Measurements from ENCODE around the gene SDK1.
A peak's percentile ranks its signal among the peaks of the same experiment; 100 is the strongest.

SDK1 gene

GRCh38 chr7:3969286-3969685, 668.2 kb downstream of the SDK1 start:
- DNase-seq, result no peak

- DNase-seq, result no peak
These were observed 670.3 kb downstream of the SDK1 start for GRCh38 chr7:3971323-3971722.

GRCh38 chr7:3973264-3973663, 672.2 kb downstream of the SDK1 start:
- DNase-seq, result no peak

GRCh38 chr7:3974329-3974728, 673.3 kb downstream of the SDK1 start:
- DNase-seq, result no peak

GRCh38 chr7:3975371-3975770, 674.3 kb downstream of the SDK1 start:
- DNase-seq, result no peak

DNA sequence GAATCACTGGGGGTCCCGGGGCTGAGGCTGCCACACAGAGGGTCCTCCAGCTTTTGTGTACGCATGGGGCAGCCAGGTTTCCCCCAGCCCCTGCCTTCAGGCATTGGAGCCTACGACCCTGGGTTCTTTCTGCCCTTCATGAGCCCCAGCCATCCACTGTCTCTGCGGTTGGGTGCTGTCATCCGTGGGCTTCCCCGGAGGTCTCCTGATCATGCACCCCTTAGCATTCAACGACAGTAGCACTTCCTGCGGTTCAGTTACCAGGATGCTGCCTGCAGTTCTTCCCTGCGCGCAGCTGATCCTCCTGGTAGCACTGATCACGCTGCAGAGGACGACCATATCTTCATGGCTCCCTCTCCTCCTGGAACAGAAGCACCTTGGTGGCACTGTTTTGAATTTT, 676.3 kb downstream of the SDK1 start:
- no peak for DNase-seq

DNA sequence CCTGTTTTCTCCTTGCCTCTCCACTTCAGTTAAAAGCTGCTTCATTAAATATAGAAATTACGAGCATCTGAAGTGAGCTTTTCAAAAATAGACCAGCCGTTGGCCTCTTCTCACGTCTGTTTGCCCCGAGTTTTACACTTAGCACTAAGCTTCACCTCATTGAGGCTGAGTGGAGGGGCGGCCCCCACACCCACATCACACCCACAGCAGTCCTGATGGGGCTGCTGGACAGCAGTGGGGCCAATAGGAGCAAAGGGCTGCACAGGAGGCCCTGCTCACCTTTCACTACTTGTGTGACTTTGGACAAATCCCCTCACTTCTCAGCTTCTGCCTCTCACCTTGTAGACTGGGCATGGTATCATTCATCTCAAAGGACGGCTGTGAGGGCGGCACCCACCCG, 677.8 kb downstream of the SDK1 start:
- no peak for DNase-seq

GRCh38 chr7:3979611-3980299, 678.7 kb downstream of the SDK1 start:
- DNase-seq, result no peak

GRCh38 chr7:3980300-3980643, 679.2 kb downstream of the SDK1 start:
- DNase-seq, result no peak

DNA sequence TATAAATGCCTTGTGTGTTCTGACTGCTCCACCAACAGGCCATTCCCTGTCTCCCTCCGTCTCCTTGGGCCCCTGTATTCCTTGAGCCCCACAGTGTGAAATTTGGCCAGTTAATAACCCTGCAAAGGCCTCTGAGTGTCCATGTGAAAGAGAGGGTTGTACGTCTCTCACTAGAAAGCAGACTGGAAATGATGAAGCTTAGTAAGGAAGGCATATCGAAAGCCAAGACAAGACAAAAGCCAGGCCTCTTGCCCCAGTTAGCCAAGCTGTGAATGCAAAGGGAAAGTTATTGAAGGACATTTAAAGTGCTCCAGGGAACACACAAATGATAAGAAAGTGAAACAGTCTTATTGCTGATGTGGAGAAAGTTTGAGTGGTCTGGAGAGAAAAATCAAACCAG, 680.2 kb downstream of the SDK1 start:
- DNase-seq, result no peak

DNA sequence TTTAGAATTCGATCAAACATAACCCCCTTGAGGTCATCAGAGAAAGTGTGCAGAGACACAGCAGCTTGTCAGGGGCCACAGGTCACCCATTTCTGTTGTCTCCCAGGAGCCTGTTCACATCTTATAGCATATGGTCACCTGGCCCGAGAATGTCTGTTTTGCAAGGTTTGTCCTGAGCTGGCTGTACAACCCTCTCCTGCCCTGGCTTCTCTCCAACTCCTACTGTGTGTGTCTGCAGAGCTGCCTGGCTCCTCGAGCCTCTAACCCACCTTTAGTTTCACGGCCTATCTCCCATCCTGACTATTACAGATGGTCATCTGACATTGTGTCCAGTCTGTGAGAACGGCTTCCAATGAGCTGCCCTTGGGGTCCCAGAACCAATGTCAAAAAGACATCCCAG, 683.4 kb downstream of the SDK1 start:
- no peak for DNase-seq

DNA sequence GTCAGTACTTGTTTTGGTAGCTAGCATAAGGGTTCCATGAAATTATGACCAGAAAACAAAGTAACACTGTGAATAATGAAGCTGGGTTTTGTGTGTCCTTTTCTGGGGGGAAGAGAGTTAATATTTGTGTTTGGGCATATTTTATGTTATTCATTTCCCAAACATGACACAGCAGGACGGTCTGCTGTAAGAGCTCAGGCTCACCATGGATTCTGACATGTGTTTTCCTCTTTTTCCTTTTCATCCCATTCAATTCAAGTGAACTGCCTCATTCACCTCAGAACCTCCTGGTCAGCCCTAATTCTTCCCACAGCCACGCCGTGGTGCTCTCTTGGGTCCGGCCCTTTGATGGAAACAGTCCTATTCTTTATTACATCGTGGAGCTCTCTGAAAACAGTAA, 685.9 kb downstream of the SDK1 start:
- DNase-seq, result no peak

DNA sequence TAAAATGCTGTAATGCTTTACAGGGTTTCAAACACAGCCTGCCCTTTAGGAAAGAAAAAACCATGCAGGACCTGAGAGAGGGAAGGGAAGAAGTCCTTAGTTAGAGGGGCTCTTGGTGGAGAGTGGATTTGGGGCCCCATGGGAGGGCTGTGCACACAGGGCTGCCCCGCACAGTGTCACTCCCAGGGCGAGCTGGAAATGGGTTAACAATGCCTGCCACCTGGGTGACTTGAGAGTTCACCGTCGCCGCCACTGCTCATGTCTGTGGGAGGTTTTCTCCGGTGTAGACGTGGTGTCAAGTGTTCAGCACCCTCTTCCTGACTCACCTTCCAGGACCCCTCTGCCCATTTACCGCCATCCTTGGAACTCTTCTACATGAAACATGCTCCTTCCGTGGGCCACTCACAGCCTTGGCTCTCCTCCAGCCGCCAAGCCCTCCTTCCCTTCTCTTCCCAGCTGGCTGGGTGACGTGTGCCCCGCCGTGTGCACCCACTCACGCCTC, 686.4 kb downstream of the SDK1 start:
- DNase-seq, result no peak

DNA sequence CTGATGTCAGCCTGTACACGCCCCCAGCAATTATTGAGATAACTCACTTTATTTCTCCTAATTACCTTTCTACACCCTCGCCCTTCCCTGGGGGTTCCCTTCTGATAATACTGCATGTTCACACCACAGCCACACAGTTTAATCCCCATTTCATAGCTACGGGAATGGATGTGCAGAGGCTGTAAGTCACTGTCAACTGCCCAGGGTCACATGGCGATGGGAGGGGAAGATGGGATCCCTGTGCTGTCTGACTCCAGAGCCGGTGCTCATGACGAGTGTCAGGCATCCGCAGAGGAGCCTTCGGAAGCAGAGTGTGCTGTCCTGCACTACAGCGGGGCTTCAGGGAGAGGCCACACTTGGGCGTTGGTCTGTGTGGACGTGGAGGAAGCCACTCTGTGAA, 688.7 kb downstream of the SDK1 start:
- DNase-seq, result no peak

DNA sequence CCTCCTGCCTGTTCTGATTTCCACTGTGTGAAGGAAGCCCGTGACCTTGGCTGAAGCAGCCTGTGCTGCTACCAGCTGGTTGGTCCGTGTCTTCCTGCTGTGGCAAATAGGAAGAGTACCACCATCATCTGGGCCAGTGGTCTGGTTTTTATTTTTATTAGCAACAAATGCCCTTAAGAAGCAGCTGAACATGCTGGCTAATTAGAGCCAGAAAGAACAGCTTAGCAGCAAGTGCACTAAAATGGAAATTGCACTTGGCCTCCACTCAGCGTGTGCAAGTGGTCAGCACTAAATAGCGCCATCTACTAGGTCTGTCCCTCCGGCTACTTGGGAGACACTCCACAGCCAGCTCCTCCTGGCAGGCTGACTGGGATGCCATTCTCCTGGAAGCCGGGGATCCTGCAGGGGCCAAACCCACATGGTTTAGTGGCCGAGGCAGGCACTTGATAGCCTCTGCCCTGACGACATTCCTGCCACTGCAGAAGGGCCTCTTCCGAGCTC, 690.7 kb downstream of the SDK1 start:
- DNase-seq, result no peak

- DNase-seq, result no peak
These were observed 691.8 kb downstream of the SDK1 start for GRCh38 chr7:3992841-3993240.

- DNase-seq, result no peak
These were observed 693.7 kb downstream of the SDK1 start for GRCh38 chr7:3994764-3995163.

- no peak for DNase-seq
These were observed 694.1 kb downstream of the SDK1 start for GRCh38 chr7:3995187-3995586.

DNA sequence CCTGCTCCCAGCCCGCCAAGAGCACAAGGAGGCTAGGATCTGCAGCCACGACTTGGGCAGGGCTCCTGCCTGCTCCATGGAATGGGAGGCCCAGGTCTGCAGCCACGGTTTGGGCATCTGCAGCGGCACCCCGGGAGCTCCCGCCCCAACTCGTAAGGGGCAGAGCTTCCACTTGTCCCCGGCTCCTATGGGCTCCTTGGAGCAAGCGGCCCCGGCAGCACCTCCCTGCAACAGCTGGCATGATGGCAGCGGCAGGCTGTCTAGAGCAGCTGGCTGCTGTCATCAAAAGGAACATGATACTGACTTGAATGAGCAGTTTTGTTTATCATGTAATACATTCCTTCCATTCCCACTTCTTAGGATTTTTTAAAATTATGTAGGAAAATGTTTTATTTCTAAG, 697.0 kb downstream of the SDK1 start:
- no peak for DNase-seq

DNA sequence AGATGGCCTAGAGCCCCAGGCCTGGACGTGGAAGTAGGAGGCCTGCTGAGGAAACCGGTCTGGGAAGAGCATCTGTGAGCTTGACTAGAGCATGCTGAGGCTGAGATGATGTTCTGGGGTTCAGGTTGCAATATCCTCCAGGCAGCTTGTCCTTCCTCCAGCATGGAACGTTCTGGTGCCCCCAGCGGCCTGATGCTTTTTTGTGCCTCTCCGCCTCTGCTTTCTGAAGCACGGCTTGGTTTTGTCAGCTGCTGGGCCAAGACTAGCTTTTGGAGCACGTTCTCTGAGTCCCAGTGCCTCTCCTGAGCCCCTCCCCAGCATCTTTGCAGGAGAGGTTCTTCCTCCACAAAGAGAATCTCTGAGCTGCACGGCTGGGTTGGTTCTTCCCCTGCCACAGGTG, 699.1 kb downstream of the SDK1 start:
- DNase-seq, result no peak

GRCh38 chr7:4000934-4001333, 699.9 kb downstream of the SDK1 start:
- DNase-seq, result no peak

GRCh38 chr7:4001742-4002141, 700.7 kb downstream of the SDK1 start:
- no peak for DNase-seq

- no peak for DNase-seq
These were observed 702.5 kb downstream of the SDK1 start for GRCh38 chr7:4003503-4003902.

- peak; percentile 16 for DNase-seq
These were observed 705.6 kb downstream of the SDK1 start for GRCh38 chr7:4006687-4007086.

Measured in NCI-H2081 treated with DMSO at 0.1 percent for 48 hours (cell line).